ENCODE data around the gene FARS2. TPM values are rescaled to one million over a fixed set of nuclear protein-coding genes. Genes with fewer than 3 reads are reported as not detected.

The FARS2 gene
- total and polyA plus RNA-seq, 2 donors (not counting 3 experiments of a cell fraction or from before 2014, with no cell fraction given) = 20.2 to 20.5 TPM

- ChIA-PET POLR2A (no interaction called here), CTCF (interaction anchor here (1.4 to 2.2 kb wide), 3 partner anchors 14 to 50 kb away, joined by 3 to 10 read pairs (median 3); no protein-coding TSS in a partner anchor)
- peak; percentile 12 for DNase-seq (ENCODE audit: low read depth, low spot score)
- Histone ChIP-seq H3K4me2 (ENCODE audit: insufficient read depth, low read length) (no peak overlapping the region), H3K4me3 (replicated peaks in 1 of 3; ENCODE audit: insufficient read depth in 1 of 3, low read depth in 1 of 3, low read length in 3 of 3) (no peak overlapping the region), H3K4me1 (ENCODE audit: control insufficient read depth, extremely low read depth, insufficient read depth, low read length) (no peaks in the 10 kb centered on the region), H3K9me1 (replicated peaks; ENCODE audit: control insufficient read depth, extremely low read depth, insufficient read depth, low read length) (no peaks in the 10 kb centered on the region), H2AFZ (ENCODE audit: low read depth, low read length) (no peak overlapping the region), H3K79me2 (ENCODE audit: control insufficient read depth, insufficient read depth, low read length) (no peaks in the 10 kb centered on the region), H3K36me3 (ENCODE audit: control insufficient read depth in 2 of 2, extremely low read depth in 1 of 2, insufficient read depth in 2 of 2, low read length in 2 of 2) (no peaks in the 10 kb centered on the region), H3K9me3 (replicated peaks; ENCODE audit: control insufficient read depth, insufficient read depth, low read length) (no peaks in the 10 kb centered on the region), H3K27me3 (ENCODE audit: control insufficient read depth in 2 of 2, insufficient read depth in 2 of 2, low read length in 2 of 2) (no peaks in the 10 kb centered on the region), H3K9ac (replicated peaks; ENCODE audit: extremely low read depth, insufficient read depth, low read length) (no peak overlapping the region), H3K27ac (ENCODE audit: insufficient read depth, low read depth, low read length) (no peak overlapping the region), H4K20me1 (replicated peaks; ENCODE audit: control insufficient read depth, extremely low read depth, insufficient read depth, low read length) (no peaks in the 10 kb centered on the region)
- dilution Hi-C loops (cut with MboI; ENCODE audit: extremely low pct_ligation_motif_present, low sequenced_read_pairs) = no loop called here
- no peak for FAIRE-seq
- intact Hi-C loops (cut with micrococcal nuclease) = no loop called here
- BruUV-seq (replicated peaks) = no TSS peak
- TF ChIP-seq POLR2A (IDR thresholded peaks at IDR 0.05; ENCODE audit: low read depth, low read length) (no peak), EZH2 (IDR thresholded peaks at IDR 0.05; ENCODE audit: borderline replicate concordance, low read depth, low read length, severe bottlenecking) (no peak), CTCF (IDR thresholded peaks at IDR 0.05; ENCODE audit: extremely low read depth in 1 of 2, insufficient read depth in 1 of 2, low read depth in 1 of 2, low read length in 2 of 2) (no peak), JUN (IDR thresholded peaks at IDR 0.05; ENCODE audit: borderline replicate concordance, insufficient read depth, insufficient read length, low read depth) (no peak), MYC (IDR thresholded peaks at IDR 0.05; ENCODE audit: low read depth, low read length) (no peak), POLR2AphosphoS5 (IDR thresholded peaks at IDR 0.05; ENCODE audit: insufficient read depth, low read depth, low read length) (no peak), FOS (IDR thresholded peaks at IDR 0.05; ENCODE audit: borderline replicate concordance, insufficient read depth, low read length) (no peak), MAX (IDR thresholded peaks at IDR 0.05; ENCODE audit: insufficient read depth, insufficient read length) (no peak), GATA2 (IDR thresholded peaks at IDR 0.05; ENCODE audit: insufficient read depth, insufficient read length, low read depth, low read length) (no peak)
These were observed 260.0 kb downstream of the FARS2 start for GRCh38 chr6:5521322-5521721.
